Panc1 (cell line): Measurements from ENCODE around the gene RPUSD1. TPM values are rescaled to one million over a fixed set of nuclear protein-coding genes. Genes with fewer than 3 reads are reported as not detected.

ENCODE experiments used
- ATAC-seq: fragments of 200-7000 bp; cut with Tn5 transposase; 2 replicates; pipeline ENCODE4 v1.9.1; 2020; ENCODE audit warnings: mild to moderate bottlenecking, moderate library complexity
- BruUV-seq: library from RNA; stranded (reverse); fragments of 400-500 nt; replicated peaks from 2 replicates; lab custom pipeline; 2021; lab: Mats Ljungman, UMichigan
- CTCF ChIA-PET: fragments of 300-600 bp; sonication (Branson Sonifier 250); formaldehyde crosslinking; loops from one replicate; lab custom pipeline; 2022; ENCODE audit warnings: antibody characterized with exemption; lab: Charles Lee
- POLR2A ChIA-PET: fragments of 300-600 bp; sonication (Branson Sonifier 250); formaldehyde crosslinking; loops from one replicate; lab custom pipeline; 2022; ENCODE audit warnings: antibody characterized with exemption; lab: Charles Lee
- DNase-seq: peaks from one replicate; pipeline ENCODE4 v3.0.0-alpha.2; 2010; ENCODE audit warnings: low read depth, low spot score
- H3K27ac ChIP-seq: 2 replicates; pipeline ENCODE4 v1.5.1; 2011; ENCODE audit warnings: mild to moderate bottlenecking, low read length, inconsistent platforms
- H3K27me3 ChIP-seq: fragments of 200-500 bp; sonication (Bioruptor generic); 2 replicates; pipeline ENCODE4 v1.6.0; 2014; ENCODE audit warnings: low read length, inconsistent platforms; ENCODE audit not compliant: control insufficient read depth, insufficient read depth
- H3K36me3 ChIP-seq: fragments of 200-500 bp; sonication (Bioruptor generic); 2 replicates; pipeline ENCODE4 v1.5.1; 2014; ENCODE audit warnings: inconsistent platforms, mild to moderate bottlenecking, low read length, moderate library complexity; ENCODE audit not compliant: control insufficient read depth, insufficient read depth
- H3K4me1 ChIP-seq: 2 replicates; pipeline ENCODE4 v1.5.1; 2011; ENCODE audit warnings: inconsistent platforms, mild to moderate bottlenecking, low read length, moderate library complexity; ENCODE audit not compliant: control insufficient read depth, insufficient read depth
- H3K4me3 ChIP-seq, 2 experiments: 2 replicates each; pipeline ENCODE4 v1.5.1; 2011 to 2012; ENCODE audit warnings: low read depth in 2 of 2, low read length in 2 of 2, mild to moderate bottlenecking in 2 of 2, inconsistent platforms in 1 of 2, moderate library complexity in 1 of 2
- H3K9me3 ChIP-seq: fragments of 200-500 bp; sonication (Bioruptor generic); 2 replicates; pipeline ENCODE4 v1.5.1; 2014; ENCODE audit warnings: low read depth, mild to moderate bottlenecking, inconsistent platforms, low read length, moderate library complexity; ENCODE audit not compliant: control insufficient read depth, insufficient read depth
- CTCF ChIP-seq: fragments of 450-650 bp; IDR thresholded peaks from 2 replicates; pipeline ENCODE4 v1.5.1; 2017; ENCODE audit warnings: mild to moderate bottlenecking
- POLR2AphosphoS5 ChIP-seq: IDR thresholded peaks from 2 replicates; pipeline ENCODE4 v1.6.1; 2012; ENCODE audit warnings: mild to moderate bottlenecking, low read depth, low read length, moderate library complexity
- REST ChIP-seq, 2 experiments: IDR thresholded peaks; 2 replicates each; pipeline ENCODE4 v1.6.1; 2011 to 2012; ENCODE audit warnings: low read depth in 2 of 2, control low read depth in 1 of 2, low read length in 1 of 2, mild to moderate bottlenecking in 1 of 2, moderate library complexity in 1 of 2; ENCODE audit not compliant: insufficient read depth in 1 of 2
- SIN3A ChIP-seq: IDR thresholded peaks from 2 replicates; pipeline ENCODE4 v1.6.1; 2012; ENCODE audit warnings: low read depth, mild to moderate bottlenecking, low read length, moderate library complexity, borderline replicate concordance; ENCODE audit not compliant: insufficient read depth
- TCF7L2 ChIP-seq: IDR thresholded peaks from 2 replicates; pipeline ENCODE4 v1.6.1; 2011; ENCODE audit warnings: mild to moderate bottlenecking, low read depth, low read length, inconsistent platforms
- in situ Hi-C: cut with HindIII; loops from 2 replicates; pipeline ENCODE4 v1.10.0; 2016; ENCODE audit warnings: low sequenced_read_pairs, low pct_unique_long_range_greater_than_20kb
- intact Hi-C: fragments of 100-400 bp; cut with micrococcal nuclease; formaldehyde crosslinking; loops from one replicate; pipeline ENCODE4 v1.10.0; 2022; ENCODE audit not compliant: unreplicated experiment
- total RNA-seq: library from RNA; stranded (reverse); gene quantifications from one replicate; pipeline ENCODE4 v1.2.1, GENCODE V29; 2021; ENCODE audit not compliant: unreplicated experiment

The RPUSD1 gene
- total RNA-seq, 1 experiment from 2014 or later, result 61.1 TPM

DNA sequence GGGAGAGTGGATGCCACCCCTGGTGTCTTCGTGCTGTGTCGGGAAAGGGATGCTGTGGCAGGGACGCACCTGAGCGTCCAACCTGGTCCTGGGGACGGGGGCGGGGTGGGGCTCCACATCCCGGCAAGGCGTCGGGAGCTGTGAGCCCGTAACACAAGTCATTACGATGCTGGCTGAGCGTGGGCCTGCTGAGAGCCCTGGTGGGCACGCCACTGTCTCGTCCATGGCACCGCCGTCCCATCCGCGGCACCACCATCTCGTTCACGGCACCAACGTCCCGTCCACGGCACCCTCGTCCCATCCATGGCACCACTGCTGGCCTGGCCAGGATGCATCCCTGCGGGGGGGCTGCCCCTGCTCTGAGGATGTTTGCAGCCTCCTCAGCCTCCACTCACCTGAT, 36.4 kb upstream of the RPUSD1 start:
- ATAC-seq, result no peak
- Histone ChIP-seq H3K9me3 (no peaks in the 10 kb centered on the region), H3K27ac (no peak overlapping the region), H3K4me3 (no peak overlapping the region), H3K4me1 (no peaks in the 10 kb centered on the region), H3K27me3 (no peaks in the 10 kb centered on the region), H3K36me3 (no peaks in the 10 kb centered on the region)
- in situ Hi-C loops (no loop called here), intact Hi-C loops (no loop called here)
- no peak for DNase-seq
- BruUV-seq, result no TSS peak
- CTCF ChIA-PET, result no interaction called here
- POLR2A ChIA-PET, result no interaction called here
- TF ChIP-seq POLR2AphosphoS5 (no peak), REST (IDR thresholded peaks at IDR 0.05; ENCODE audit: insufficient read depth in 1 of 2, low read depth in 2 of 2, low read length in 1 of 2) (no peak), SIN3A (no peak), CTCF (no peak), TCF7L2 (no peak)

DNA sequence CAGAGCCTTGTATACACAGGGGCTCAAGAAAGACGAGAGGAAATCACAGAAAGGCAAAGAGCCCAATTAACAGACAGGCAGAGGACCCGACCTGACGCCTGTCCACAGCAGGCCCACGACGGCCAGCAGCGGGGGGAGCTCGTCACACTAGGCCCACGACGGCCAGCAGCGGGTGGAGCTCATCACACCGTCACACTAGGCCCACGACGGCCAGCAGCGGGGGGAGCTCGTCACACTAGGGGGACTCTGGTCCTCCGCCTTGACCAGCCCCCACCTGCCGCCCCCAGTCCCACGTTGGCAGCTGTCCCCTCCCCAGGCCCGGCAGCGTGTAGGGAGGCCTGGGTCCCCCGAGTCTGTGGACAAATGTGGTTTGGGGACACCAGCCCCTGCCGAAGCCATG, 36.0 kb upstream of the RPUSD1 start:
- Histone ChIP-seq H3K9me3 (no peaks in the 10 kb centered on the region), H3K4me1 (no peaks in the 10 kb centered on the region), H3K4me3 (no peak overlapping the region), H3K27me3 (no peaks in the 10 kb centered on the region), H3K27ac (no peak overlapping the region), H3K36me3 (no peaks in the 10 kb centered on the region)
- in situ Hi-C loops (no loop called here), intact Hi-C loops (no loop called here)
- TF ChIP-seq REST (IDR thresholded peaks at IDR 0.05; ENCODE audit: insufficient read depth in 1 of 2, low read depth in 2 of 2, low read length in 1 of 2), result no peak
- TF ChIP-seq TCF7L2, result no peak
- no peak for TF ChIP-seq POLR2AphosphoS5
- BruUV-seq, result no TSS peak
- DNase-seq (no peak), ATAC-seq (no peak)
- POLR2A ChIA-PET, result no interaction called here
- CTCF ChIA-PET, result no interaction called here
